GM12873 (cell line): ENCODE results near the gene PRAMEF14.
A peak's percentile ranks its signal among the peaks of the same experiment; 100 is the strongest.
"Not testable (repeated sequence)": the region's sequence is repeated elsewhere in the genome, so short reads cannot be mapped to it uniquely, and the experiment has no call there.

Experiments
- CTCF ChIP-seq: IDR thresholded peaks from 2 replicates; pipeline ENCODE4 v1.5.1; 2012; ENCODE audit warnings: low read depth, mild to moderate bottlenecking, moderate library complexity, low read length, control low read depth; ENCODE audit not compliant: insufficient read depth; ENCODE audit errors: missing control alignments

Gene PRAMEF14, protein sequence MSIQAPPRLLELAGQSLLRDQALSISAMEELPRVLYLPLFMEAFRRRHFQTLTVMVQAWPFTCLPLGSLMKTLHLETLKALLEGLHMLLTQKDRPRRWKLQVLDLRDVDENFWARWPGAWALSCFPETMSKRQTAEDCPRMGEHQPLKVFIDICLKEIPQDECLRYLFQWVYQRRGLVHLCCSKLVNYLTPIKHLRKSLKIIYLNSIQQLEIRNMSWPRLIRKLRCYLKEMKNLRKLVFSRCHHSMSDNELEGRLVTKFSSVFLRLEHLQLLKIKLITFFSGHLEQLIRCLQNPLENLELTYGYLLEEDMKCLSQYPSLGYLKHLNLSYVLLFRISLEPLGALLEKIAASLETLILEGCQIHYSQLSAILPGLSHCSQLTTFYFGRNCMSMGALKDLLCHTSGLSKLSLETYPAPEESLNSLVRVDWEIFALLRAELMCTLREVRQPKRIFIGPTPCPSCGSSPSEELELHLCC

GRCh38 chr1:13347034-13347433 is at the start of gene PRAMEF14:
TSS of gene PRAMEF14 (minus strand) at chr1:13347134. CDS start at chr1:13345314, 1,820 bp downstream.
- TF ChIP-seq CTCF: not testable (repeated sequence)

DNA sequence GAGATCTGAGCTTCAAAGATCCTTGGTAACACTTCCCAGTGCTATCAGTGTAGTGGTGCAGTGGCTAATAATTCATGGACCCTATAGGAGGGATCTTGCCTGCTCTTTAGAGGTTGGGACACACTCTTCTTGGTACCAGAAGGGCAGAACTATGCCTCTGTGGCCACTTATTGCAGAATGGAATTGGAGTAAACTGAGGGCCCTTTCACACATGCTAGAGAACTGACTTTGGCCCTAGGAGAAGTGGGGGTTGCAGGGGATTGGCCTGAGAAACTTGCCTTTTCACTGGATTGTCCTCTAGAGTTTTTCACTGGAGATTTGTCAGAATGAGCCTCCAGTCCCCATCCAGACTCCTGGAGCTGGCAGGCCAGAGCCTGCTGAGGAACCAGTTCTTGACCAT is 42.4 kb upstream of the PRAMEF14 start, which contains the start of gene PRAMEF17:
Gene PRAMEF17, plus strand, starts transcription at position 301 of the 400 bp plus-strand sequence. Its CDS starts 26 bp downstream, at position 327.
- TF ChIP-seq CTCF: not testable (repeated sequence)

DNA sequence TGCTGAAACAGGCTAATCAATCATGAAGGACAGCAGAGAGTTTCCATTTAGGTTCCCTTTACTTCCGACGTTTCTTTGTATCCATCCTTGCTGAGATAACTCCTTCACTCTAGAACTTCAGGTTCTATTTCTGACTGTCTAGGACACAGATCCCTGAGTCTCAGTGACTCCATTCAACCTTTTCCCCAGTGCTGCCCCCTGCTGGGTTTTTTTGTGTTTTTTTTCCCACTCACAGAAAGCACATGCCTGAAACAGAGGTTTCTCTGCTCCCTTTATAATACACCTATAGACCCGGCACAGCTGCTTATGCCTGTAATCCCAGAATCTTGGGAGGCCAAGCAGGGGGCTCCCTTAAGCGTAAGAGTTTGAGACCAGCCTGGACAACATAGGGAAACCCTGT is 21.6 kb upstream of the PRAMEF14 start:
- peak; percentile 53 for TF ChIP-seq CTCF

DNA sequence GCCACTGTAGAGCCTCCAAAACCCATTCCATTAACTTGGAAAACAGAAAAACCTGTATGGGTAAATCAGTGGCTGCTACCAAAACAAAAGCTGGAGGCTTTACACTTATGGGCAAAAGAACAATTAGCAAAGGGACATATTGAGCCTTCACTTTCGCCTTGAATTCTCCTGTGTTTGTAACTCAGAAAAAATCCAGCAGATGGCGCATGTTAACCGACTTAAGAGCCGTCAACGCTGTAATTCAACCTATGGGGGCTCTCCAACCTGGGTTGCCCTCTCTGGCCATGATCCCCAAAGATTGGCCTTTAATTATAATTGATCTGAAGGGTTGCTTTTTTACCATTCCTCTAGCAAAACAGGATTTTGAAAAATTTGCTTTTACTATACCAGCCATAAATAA is 9.8 kb upstream of the PRAMEF14 start:
- peak; percentile 57 for TF ChIP-seq CTCF

DNA sequence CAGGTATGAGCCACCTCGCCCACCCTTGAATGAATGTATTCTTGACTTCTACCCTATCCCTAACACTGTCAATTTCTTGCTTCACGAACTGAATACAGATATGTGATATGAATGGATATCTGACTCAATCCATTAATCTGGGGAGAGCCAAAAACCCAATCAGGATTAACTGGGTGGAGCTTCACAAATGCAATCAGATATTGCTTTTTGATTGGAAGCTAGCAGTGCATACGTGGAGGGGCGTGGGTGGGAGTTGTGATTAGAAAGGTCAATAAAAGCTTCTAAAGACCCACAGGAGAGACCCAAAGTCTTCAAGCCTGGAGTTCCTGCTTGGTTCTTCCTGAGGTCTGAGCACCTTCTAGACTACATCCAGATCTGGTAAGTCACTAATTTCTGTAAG is 31.7 kb downstream of the PRAMEF14 start, which contains the start of gene PRAMEF15:
Gene PRAMEF15, plus strand, starts transcription at position 301 of the 400 bp plus-strand sequence. CDS start 2,827 bp downstream, outside the sequence.
- TF ChIP-seq CTCF: not testable (repeated sequence)

GRCh38 chr1:13303239-13303638 is 43.7 kb downstream of the PRAMEF14 start, which contains the start of gene PRAMEF33:
TSS of gene PRAMEF33 (plus strand) at chr1:13303539. CDS start at chr1:13305955, 2,416 bp downstream.
- TF ChIP-seq CTCF: not testable (repeated sequence)
